ENCODE measurements around the gene KAZN. TPM values are rescaled to one million over a fixed set of nuclear protein-coding genes. Genes with fewer than 3 reads are reported as not detected.

The KAZN gene
- total RNA-seq (2014; rRNA removed; shearing (Covaris generic)), result 1.2 and 2.3 TPM in 2 replicates

GRCh38 chr1:14598498-14599182 is at the start of gene KAZN:
TSS of gene KAZN (plus strand) at chr1:14598685.

GRCh38 chr1:15153184-15153841 is 554.8 kb downstream of the KAZN start, which contains the start of gene TMEM51:
TSS of gene TMEM51 (plus strand) at chr1:15153747. CDS start at chr1:15215088, 61,341 bp downstream.

Measured in A375 (cell line).